OCI-LY3 (cell line): Measurements from ENCODE around the gene RPL18A.

Experiments used
- EZH2phosphoT487 ChIP-seq: fragments of 200-600 bp; shearing (Covaris generic); IDR thresholded peaks from 2 replicates; pipeline ENCODE4 v1.6.1; 2018; ENCODE audit warnings: antibody characterized with exemption, mixed run types, low read depth
- TF ChIP-seq, protein P1 (sequence below): fragments of 200-600, 300-600 bp; sonication (generic); IDR thresholded peaks from 2 replicates; pipeline ENCODE4 v1.5.1; 2014; ENCODE audit warnings: antibody characterized with exemption, low read length, low read depth

DNA sequence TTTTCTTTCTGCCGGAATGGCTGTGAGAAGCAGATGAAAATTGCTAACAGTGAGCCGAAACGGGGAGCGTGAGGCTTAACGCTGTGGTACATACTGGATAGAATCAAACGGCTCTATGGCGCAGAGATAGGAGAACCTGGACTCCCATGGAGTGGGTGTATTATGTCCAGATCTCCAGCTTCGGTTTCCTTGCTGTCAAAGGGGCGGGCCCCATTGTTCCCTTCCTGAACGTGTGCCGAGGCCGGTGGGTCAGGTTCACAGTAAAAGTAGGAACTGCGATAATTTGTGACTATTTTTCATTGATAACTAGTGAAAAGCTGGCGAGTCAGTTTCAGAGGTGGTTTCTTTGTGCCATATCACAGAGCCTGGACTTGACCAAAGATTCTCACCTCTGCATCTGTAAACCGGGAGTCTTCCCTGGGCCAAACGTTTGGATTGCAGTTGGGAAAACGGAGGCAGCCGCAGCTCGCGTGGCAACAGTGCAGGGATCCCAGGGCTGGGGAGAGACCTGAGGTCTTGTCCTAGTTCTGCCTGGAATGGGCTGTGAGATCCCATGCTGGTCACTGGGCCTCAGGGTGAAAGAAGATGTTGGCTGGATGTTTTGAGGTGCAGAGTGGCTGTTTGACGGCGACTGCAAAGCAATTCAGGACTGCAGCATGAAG is 752 bp downstream of the RPL18A start:
- TF ChIP-seq, protein P1, sequence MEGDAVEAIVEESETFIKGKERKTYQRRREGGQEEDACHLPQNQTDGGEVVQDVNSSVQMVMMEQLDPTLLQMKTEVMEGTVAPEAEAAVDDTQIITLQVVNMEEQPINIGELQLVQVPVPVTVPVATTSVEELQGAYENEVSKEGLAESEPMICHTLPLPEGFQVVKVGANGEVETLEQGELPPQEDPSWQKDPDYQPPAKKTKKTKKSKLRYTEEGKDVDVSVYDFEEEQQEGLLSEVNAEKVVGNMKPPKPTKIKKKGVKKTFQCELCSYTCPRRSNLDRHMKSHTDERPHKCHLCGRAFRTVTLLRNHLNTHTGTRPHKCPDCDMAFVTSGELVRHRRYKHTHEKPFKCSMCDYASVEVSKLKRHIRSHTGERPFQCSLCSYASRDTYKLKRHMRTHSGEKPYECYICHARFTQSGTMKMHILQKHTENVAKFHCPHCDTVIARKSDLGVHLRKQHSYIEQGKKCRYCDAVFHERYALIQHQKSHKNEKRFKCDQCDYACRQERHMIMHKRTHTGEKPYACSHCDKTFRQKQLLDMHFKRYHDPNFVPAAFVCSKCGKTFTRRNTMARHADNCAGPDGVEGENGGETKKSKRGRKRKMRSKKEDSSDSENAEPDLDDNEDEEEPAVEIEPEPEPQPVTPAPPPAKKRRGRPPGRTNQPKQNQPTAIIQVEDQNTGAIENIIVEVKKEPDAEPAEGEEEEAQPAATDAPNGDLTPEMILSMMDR, result no peak
- no peak for TF ChIP-seq EZH2phosphoT487
